ENCODE results near the gene MUC22.

DNA sequence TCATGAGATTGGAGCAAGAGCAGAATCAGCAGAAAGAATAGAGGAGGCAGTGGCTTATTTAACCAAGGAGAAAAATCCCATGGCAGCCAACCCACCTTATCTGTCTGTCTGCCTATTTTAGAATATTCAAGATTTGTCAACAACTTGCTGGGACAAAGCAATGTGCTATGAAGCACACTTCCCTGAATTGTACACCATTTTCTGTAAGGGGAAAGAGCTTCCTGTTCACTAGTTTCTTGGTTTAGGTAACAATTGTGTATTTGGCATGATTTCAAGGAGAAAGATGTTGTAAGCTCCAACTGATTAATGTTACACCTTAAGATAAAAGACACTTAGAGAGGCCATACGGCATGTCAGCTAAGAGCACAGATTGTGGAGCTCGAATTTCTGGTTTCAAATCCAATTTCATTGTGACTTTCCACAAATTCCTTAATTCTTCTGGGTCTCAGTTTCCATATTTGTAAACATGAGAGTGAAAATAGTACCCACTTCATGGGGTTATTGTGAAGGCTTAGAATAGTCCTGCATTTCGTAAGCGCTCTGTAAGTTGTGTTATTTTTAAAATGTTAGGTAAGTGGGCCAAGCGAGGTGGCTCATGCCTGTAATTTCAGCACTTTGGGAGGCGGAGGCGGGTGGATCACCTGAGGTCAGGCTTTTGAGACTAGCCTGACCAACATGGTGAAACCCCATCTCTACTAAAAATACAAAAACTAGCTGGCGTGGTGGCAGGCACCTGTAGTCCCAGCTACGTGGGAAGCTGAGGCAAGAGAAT is 4.8 kb upstream of the MUC22 start:
- no peak for TF ChIP-seq POLR2A (IDR thresholded peaks at IDR 0.05)
- TF ChIP-seq CTCF (IDR thresholded peaks at IDR 0.05), result no peak
